GM10266 (cell line): ENCODE measurements around the gene CPNE5.

Experiments used
- DNase-seq: peaks from one replicate; pipeline ENCODE4 v3.0.0; 2012; ENCODE audit errors: extremely low spot score
- CTCF ChIP-seq: IDR thresholded peaks from 2 replicates; pipeline ENCODE4 v1.5.1; 2012; ENCODE audit warnings: mild to moderate bottlenecking, low read depth; ENCODE audit not compliant: control insufficient read depth, insufficient read depth; ENCODE audit errors: missing control alignments

CPNE5 gene

DNA sequence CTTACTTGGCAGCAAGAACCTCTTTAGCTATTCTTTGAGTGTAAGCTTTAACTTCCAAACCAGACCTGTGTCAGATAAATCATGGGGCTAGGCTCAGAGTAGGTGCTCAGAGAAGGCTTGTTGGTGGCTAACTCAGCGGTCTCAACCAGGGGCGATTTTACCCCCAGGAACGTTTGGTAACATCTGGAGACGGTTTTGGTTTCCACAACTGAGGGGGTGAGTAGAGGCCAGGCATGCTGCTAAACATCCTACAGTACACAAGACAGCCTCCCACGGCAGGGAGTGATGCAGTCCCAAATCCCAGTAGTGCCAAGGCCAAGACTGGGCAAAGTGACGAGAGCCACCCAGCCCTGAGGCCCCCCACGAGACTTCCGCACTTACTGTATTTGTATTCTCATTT lies 82.5 kb downstream of the CPNE5 start:
- TF ChIP-seq CTCF, result no peak
- no peak for DNase-seq

DNA sequence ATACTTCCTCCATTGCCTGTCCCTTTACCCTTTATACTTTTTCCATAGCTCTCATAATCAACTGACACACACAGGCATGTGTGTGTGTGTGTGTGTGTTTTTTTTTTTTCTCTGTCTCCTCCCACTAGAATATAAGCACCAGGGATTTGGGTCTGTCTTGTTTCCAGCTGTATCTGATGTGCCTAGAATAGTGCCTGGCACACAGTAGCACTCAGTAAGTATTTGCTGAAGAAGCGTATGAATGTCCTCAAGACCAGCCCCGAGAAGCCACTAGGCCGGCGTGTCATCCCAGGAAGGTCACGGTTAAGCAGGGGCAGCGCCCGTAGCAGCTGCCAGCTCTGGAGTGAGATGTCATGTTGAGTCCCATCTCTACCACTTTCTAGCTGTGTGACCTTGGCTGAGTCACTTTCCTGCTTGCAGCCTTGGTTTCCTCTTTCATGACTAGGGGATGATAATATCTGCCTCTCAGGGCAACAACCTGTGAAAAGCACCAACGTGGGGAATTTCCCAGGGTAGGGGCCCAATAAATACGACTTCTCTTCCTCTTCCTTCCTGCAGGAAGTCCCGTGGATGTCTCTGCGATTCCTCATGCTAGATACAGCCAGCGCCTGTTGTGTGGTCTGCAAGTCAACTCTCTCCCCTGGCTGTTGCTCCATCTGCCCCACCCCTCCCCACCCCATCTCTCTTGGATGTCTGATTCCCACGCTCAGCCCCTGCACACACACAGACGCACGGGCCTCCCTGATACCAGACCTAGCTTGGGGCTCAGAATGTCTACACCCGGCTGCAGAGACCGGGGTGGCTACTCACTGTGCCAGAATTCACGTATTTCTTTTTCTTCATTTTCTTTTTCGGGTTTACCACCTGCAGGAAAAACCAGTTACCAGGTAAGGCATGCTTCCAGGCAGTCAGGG lies 83.6 kb downstream of the CPNE5 start:
- DNase-seq, result peak; percentile 70
- no peak for TF ChIP-seq CTCF

DNA sequence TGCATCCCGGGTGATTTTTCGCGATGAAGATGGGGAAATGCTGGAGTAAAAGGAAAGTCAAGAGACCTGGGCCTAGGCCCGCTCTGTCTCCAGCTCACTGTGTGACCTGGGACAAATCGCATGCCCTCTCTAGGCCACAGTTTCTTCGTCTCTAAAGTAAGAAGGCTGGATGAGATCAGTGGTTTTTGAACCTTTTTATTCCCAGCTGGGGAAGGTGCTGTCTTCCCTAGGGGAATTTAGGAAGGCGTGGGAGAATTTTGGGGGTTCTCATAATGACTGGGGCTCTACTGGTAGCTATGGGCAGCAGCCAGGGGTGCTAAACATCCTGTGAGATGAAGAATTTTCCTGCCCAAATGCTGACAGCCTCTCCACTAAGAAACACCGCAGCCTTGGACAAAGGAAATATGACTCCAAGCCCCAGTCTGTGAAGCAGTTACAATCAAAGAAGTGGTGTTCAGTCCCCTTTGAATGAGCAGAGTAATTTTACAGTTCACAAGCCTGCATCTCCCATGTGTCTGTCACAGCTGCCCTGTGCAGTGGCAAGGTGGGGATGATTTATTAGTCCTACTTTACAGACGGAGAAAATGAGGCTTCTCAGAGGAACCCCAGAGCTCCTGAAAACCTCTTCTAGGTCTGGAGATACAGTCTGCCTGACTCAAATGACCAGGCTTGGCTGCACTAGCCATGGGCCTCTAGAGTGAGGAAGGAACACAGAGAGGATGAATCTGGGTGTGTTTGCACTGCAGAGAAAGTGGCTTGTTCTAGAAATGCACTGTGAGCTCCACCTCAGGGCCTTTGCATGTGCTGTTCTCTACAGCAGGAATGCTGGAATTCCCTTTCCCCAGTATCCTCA lies 84.4 kb downstream of the CPNE5 start:
- TF ChIP-seq CTCF, result no peak
- DNase-seq, result no peak

DNA sequence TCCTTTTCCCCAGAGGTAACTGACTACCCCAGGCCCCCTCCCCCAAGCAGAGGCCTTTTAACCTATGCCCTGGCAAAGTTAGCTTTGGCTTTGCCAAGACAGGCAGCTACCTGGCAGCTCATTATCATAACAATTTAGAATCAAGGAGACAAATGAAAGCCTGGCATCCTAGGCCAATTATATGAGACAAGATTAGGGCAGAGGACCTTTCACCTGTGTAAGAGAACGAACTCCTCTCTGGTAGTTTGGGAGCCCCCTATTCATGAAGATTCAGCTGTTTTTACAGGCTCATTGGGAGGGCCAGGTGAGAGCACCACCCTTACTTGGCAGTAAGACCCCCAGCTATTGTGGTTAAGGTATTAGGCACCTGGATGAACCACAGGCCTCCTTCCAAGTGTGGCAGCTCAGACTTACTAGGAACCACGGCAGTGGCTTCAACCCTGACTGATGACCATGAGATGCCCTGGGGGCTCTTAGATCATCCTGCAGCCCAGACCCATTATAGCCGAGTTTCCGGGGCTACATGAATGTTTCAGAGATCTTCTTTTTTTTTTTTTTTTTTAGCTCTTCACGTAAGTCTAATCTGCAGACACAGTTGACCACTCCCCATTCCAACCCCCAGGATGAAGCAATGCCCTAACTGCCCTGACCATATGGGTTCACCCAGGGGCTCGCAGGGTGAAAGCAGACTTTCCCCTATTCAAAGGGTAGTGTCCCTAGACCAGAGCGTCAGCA lies 85.4 kb downstream of the CPNE5 start:
- DNase-seq, result no peak

GRCh38 chr6:36752886-36753506 lies 86.2 kb downstream of the CPNE5 start:
- DNase-seq, result no peak
- TF ChIP-seq CTCF, result no peak

More for the DNA sequence above, 85.4 kb downstream of the CPNE5 start:
- TF ChIP-seq CTCF, result no peak

- no peak for TF ChIP-seq CTCF
- no peak for DNase-seq
Observed at GRCh38 chr6:36752187-36752885, 86.9 kb downstream of the CPNE5 start.
